HG02623 (cell line): ENCODE measurements around the gene SLC22A15.
A peak's percentile ranks its signal among the peaks of the same experiment; 100 is the strongest.
"Not testable (repeated sequence)": the region's sequence is repeated elsewhere in the genome, so short reads cannot be mapped to it uniquely, and the experiment has no call there.

Source experiments
- ATAC-seq: cut with Tn5 transposase; IDR thresholded peaks from one replicate; pipeline ENCODE4 v1.9.1; 2021; ENCODE audit warnings: moderate library complexity; ENCODE audit not compliant: unreplicated experiment

SLC22A15 gene

DNA sequence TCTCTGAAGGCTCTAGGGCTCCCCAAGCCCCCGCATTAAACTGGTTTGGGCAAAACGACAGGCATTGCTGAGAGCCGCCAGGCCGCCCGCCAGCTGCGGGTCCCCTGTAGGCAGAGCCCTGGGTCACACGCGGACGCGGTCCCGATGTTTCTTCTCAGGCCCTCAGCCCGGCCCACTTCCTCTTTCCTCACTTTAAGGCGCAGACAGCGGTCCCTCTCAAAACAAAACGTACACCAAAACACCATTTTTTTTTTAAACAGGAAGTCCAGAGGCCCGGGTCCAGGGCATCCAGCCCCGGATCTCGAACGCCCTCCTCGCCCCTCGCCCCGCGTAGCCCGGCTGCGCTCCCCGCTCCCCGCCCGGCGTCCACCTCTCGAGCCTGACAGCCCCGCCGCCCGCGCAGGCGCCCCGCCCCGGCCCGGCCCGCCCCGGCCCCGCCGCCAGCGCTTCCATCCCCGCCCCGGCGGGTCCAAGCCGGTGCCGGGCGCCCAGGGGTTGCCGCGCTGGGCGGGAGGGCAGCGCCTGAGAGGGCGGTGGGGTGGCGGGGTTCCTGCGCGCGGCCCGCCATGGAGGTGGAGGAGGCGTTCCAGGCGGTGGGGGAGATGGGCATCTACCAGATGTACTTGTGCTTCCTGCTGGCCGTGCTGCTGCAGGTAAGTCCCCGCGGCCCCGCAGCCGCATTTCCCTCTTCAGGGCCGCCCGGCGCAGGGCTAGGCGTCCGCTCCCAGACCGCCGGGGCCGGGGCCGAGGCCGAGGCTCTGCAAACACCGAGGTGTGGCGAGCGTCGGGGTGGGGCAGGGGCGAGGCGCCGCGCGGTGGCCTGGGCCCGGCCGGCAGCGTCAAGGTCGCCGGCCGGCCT is at the start of gene SLC22A15:
TSS of gene SLC22A15 (plus strand) at position 452 of the 859 bp plus-strand sequence. CDS start at position 567, 115 bp downstream.
- ATAC-seq = peak; percentile 85

DNA sequence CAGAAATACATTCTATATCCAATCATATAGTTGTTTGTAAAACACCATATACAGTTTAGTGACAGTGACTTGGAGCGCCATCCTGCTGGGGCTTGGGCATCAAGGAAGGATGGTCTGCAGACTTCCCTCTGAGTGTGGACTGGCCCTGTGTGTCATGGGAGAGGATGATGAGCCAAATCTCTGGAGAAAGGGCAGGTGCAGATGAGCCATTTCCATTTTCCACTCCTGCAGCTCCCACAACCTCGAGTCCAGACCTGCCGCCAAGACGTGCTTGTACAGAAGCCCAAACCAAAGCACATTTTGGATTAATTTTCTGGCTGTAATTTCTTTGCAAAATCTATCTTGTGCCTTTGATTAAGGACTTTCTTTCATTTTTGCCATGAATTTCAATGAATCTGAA is 48.3 kb upstream of the SLC22A15 start:
- ATAC-seq = no peak

DNA sequence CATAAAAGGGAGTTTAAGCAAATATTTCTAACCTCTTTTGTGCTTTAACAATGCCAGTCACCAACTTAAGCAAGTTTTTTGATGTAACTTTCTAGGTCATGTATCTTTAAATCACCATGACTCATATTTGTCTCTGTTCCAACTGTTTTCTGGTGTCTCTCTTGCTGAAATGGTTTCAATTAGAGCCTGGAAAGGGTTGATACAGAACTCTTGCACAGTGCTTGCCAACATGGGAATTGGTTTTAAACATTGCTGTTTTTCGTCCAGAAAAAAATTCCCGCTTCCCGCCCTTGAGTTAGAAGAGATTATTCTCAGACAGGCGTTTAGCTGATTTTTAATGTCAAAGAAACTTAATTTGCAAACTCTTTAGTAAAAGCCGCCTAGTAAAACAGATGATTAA is 46.4 kb upstream of the SLC22A15 start:
- no peak for ATAC-seq

DNA sequence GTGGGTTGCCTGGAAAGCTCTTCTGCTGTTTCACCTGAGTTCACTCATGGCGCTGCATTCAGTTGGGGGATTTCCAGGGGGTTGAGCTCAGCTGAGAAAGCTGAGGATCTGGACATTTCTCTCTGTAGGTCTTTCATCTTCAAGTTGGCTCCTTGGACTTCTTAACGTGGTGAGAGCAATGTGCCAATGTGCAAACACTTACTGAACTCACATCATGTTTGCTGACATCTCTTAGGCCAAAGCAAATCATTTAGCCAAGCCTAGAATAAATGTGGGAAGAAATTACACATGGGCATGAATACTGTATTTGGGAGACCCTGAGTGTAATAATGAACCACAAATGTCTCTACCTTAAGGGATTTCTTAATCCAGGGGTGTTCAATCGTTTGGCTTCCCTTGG is 42.7 kb upstream of the SLC22A15 start:
- ATAC-seq = no peak

DNA sequence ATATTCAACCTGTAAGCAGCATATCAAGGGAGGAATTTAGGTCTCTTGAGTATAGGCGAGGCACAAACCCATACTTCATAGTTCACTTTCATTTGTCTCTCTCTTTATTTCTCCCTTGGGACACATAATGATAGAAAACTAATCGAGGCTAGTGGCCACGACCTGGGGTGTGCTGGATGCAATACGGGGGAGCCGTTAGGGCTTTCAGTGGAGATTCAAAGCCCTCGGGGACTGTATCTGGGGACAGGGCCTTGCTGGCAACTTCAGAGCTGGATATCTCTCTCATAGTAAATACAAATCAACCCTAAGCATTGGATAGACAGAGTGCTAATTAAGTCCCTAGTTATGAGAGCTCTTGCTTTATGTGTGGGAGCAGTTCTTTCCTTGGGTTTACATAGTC is 36.9 kb upstream of the SLC22A15 start:
- ATAC-seq = no peak

DNA sequence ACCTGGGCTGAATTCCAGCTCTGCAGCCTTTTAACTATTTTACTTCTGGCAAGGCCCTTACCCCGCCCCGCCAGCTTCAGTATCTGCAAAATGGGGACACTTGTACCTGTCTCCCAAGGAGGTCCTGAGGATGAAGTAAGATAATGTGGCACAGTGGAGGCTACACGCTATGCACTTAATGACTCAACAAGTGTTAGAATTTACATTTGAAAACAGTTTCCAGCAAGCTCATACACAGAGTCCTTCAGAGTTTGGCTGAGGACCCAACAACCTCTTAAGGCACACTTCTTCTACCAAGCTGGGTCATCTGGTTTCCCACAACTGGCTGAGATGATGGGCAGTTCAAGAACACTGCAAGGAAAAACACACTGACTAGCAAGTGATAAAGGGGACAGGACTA is 30.2 kb upstream of the SLC22A15 start:
- ATAC-seq = no peak

DNA sequence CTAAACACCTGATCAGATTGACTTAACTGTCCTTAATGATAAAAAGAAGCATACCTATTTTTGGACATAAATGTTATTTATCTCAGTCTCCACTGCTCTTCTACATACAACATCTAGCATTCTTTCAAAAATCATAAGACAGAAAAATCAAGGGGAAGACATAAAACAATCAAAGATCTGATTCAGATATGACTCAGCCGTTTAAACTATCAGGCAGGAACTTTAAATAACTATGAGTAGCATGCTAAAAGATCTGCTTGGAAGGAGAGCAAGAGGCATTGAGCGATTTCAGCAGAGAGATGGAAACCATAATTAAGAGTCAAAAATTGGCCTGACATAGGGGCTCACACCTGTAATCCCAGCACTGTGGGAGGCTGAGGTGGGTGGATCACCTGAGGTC is 27.2 kb upstream of the SLC22A15 start:
- no peak for ATAC-seq

DNA sequence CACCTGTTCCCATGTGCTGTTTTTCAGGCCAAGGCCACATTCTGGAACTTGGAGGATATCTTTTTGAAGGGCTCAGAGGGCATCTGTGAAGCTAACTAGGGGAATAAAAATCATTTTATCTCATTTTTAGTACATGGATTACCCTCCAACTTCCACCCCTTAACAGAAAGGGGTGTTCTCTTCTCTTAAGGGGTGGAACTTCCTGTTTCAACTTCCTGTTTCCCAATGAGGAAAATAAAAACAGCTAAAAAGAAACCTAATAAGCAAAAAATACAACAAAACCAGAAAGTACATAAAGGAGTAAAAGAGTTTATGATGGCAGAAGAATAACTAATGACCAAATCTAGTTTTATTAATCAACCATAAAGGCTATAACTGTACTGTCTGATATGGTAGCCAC is 24.8 kb upstream of the SLC22A15 start:
- ATAC-seq = no peak

DNA sequence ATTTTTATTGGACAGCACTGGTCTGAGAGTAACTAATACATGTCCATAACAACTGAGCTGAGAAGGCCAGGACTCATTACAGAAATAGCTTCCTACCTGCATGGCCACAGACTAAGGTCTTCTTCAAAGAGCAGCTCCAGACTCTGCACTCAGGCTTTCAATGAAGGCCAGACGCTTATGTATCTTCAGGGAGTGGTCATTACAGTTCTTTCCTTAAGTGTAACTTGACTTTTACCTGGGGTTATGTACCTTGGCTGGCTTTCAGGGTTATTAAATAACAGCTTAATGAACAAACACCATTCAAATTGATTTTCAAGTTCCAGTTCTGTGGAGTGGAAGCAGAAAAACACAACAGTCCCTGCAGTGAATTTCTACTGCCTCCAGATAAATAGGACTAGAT is 23.8 kb upstream of the SLC22A15 start:
- ATAC-seq = no peak

DNA sequence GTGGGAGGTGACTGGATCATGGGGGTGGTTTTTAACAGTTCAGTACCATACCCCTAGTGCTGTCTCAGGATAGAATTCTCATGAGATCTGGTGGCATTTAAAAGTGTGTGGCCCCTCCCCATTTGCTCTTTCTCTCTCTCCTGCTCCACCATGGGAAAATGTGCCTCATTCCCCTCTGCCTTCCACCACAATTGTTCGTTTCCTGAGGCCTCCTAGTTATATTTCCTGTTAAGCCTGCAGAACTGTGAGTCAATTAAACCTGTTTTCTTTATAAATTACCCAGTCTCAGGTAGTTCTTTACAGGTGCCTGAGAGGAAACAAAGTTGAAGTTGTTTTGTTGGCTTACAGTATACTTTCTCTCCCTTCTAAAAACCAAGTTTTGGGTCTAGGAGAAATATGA is 23.1 kb upstream of the SLC22A15 start:
- ATAC-seq = no peak

DNA sequence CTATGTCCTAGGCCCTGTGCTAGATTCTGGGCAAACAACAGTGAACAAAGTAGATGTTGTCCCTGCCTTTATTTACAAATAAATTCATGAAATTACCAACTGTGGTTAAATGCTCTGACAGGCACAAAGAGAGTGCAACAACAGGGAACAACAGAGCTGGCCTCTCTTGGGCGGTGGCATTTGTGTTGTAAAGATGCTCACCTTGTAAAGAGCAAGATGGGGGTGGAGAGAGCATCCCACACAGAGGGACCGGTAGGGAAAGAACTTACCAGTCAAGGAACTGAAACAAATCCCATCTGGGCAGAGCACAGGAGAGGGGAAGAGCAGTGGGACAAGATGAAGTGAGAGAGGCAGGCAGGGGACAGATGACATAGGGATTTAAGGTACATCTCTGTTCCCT is 21.6 kb upstream of the SLC22A15 start:
- no peak for ATAC-seq

DNA sequence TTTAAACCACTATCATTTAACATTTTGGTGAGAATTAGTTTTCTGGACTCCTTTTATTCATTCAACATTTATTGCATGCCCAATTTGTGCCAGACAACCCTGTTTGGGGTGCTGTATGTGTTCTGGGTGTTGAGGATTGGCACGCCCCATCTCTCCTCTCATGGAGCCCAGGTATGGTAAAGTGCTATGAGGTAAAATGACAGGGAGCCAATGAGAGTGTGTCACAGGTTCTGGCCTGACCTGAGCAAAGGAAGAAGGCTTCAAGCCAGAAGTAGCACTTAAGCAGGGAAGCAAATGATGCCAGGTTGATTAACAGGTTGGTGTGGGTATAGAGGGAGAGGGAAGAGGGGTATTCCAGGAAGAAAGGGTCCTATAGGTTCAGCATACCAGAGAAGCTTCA is 21.1 kb upstream of the SLC22A15 start:
- no peak for ATAC-seq

DNA sequence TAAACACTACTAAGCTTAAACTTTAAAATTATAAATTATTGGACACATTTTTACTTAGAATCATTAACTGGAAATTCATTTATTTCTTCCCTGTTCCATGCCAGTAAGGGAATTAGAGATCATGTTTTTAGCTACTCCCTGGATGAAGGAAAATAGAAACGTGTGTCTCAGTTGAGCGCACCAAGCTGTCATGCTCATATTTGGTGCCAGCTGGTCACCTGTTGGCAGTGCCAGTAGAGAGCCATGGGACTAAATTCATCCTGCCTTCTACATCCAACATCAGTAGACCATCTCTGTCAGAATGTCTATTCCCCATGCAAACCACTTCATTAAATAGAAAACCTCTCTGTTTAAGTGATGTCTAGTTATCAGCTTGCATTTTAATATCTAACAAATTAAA is 17.4 kb upstream of the SLC22A15 start:
- ATAC-seq = no peak

DNA sequence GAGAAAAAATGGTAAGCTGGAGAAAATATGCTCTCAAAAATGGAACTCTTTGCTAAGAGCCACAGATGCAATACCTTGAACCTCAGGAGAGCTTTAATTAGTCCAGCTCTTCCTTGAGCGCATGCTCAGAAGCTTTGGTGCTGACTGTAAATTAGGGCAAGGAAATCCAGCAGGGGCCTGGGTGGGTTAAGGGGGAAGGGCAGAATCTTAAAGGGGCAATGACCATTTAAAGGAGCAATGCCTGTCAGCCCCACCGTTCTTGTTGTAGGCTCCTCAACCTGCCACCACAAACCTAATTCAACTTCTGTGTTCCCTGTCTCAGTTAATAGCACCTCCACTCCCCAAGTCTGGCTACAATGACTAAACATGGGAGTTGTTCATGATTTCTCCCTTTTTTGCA is 6.8 kb upstream of the SLC22A15 start:
- no peak for ATAC-seq

DNA sequence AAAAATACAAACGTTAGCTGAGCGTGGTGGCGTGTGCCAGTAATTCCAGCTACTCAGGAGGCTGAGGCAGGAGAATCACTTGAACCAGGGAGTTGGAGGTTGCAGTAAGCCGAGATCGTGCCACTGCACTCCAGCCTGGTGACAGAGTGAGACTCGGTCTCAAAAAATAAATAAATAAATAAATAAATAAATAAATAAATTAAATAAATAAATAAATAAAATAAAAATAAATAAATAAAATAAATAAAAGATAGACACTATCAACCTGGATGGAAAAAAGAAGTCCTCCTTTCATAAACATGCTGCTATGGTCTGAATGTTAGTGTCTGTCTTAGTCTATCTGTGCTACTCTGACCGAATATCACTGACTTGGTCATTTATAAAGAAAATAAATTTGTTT is 4.5 kb upstream of the SLC22A15 start:
- not testable (repeated sequence) for ATAC-seq

DNA sequence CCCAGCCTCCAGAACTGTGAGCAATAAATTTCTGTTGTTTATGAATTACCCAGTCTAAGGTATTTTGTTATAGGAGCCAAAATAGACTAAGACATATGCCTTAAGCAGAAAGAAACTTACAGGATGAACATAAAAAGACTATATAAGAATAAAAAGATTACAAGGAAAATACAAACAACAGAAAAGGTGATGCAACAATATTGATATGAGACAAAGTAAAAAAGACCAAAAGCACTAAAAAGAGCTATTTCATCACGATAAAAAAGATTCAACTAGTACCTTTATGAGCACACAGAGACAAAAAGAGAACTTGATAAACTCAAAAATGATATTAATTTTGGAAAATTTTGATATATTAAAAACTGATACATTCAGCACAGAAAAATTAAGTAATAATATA is 3.2 kb upstream of the SLC22A15 start:
- ATAC-seq = no peak

DNA sequence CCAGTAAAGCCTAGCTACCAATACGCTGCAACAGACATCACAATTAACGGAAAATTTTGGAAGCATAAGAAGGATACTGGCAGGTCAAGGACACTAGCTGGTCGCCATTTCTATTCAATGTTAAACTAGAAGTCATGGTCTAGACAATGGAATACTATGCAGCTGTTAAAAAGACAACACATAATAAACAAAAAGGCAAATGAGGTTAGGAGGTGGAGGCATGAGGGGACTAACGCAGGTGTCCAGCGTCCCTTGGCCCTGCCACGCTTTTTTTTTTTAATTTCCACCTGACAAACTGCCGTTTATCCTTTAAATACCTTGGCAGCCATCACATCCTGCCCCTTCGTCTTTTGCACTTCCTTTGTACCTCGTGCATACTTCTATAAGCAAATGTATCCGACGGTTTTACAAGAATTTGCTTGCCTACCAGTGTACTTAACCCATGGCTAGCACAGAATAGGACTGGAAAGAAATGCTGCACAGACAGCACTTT is 698 bp upstream of the SLC22A15 start:
- ATAC-seq = no peak

DNA sequence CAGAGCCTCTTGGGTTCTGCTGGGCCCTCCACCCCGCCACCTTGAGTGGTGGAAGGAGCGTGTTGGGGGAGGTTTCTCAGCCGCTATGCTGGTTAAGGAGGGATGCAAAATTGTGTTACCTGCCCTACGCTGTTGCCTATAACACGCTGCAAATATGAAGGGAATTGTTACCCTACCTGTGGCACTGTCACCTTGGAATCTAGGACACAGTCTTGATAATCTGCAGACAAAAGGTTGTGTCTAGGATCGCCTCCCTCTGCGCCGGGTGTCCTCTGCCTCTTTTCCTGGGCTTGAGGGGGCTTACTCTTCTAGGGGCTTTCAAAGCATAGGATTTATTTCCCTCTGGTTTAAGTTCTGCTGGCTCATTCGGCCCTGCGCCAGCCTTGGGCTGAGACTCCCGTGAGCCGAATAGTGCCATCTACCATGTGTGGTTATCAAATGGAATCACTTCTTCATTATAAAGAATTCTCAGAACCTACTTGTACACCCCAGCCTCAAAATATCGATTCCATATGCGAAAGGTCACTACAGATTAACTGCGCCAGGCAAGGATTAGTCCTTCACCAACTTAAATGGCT is 697 bp downstream of the SLC22A15 start:
- ATAC-seq = no peak

DNA sequence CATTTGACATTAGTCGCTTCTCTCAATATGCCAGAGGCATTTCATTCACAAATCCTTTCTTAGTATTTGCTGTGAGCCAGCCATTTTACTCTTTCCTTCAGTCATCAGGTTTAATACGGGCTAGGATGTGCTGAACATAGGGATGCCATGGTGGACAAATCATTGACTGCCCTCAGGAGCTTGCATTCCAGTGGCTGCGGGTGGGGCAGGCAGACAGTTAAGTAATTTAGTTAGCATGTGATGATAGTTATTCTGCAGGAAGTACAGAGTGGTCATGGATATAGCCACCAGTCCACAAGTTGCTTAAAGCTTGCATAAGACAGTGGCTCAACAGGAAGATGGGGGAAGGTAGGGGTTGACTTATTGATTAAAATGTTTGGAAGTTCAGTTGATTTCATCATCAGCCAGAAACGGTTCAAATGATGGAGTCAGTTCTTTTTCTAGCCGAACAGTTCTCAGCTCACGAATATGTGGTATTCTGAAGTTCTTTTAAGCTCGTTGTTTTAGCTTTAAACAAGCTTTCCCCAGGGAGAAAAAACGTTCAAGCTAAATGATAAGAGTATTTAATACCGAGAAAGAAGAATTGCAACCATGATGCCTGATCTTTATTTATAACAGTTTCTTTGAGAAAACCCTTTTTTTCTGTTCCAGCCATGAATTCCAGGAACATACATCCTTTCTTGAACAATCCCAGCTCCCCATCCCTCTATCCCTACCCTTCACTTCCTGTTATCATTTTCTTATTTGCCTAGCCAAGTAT is 1.4 kb downstream of the SLC22A15 start:
- ATAC-seq = no peak

DNA sequence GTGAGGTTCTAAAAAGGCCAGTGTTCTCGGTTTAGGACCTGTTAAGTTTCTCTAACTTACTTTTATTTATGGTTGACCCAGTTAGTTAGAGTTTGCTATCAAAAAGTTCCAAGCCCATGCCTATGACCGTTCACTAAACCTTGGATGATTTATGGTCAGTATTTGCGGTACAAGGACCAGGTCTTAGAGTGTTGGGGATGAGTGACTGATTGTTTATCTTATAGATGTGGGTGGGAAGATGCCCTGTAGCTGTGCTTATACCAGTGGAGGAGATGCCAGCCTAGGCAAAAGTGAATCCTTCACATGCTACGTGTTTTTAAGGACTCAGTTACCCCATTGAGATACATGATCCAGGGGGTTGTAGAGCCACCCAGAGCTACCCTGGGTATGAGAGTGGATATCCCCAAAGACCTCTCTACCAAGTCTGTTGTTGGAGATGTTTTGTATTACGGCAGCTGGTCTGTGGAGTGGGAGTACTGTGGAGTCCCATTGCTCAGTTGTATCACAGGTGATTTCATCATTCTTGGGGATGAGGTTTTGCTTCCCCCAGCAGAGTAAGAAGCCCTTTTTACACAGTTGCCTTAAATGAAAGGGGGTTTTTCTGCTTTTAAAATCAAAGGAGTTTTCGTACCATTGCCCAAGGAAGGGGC is 2.1 kb downstream of the SLC22A15 start:
- no peak for ATAC-seq

DNA sequence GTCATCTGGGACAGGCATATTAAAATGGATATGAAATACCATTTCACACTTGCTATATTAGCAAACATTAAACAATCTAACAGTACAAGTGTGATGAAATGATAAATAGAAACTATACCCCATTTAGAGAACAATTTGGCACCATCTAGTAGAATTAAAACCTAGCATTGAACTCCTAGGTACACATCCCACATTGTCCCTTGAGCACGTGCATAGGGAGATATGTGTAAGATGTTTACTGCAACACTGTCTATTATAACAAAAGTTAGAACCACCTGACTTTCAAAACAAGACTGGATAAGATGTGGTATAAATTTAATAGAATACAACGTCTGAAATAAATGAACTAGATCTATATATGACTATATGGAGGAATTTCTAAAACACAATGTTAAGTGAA is 3.8 kb downstream of the SLC22A15 start:
- ATAC-seq = no peak
